ENCODE measurements around the gene USP30.

Gene USP30

DNA sequence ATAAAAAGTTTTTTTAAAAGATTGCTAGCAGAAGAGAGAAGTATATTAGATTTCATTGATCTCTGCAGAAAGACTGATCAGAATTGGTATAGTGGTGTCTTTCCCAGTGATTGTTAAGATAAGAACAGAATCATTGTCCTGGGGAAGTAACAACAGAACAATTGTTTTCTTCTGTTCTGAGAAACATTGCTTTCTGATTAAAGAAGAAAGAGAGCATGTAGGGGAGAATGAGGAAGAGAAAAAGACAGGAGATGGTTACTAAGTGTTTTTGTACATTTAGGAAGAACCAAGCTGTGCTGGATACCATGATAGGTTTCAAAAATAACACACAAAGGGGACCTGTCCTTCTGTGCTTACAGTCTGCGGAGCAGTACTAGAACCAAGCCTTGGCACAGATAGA, 5.0 kb downstream of the USP30 start:
- no peak overlapping the region for H3K18ac ChIP-seq (ENCODE audit: low read length)
- H2BK5ac ChIP-seq (ENCODE audit: low read depth, low read length, poor library complexity): no peak overlapping the region
- H3K27me3 ChIP-seq (ENCODE audit: insufficient read depth, low read length): no peaks in the 10 kb centered on the region
- no peak overlapping the region for H4K8ac ChIP-seq (ENCODE audit: low read depth, low read length)
- no peak overlapping the region for H4K12ac ChIP-seq (ENCODE audit: low read depth, low read length)
- no peak overlapping the region for H3K14ac ChIP-seq (ENCODE audit: low read length)
- peaks cover 5% of the 10 kb centered on the region for H3K79me1 ChIP-seq (ENCODE audit: low read length)
- no peaks in the 10 kb centered on the region for H3K9me3 ChIP-seq (ENCODE audit: insufficient read depth, low read depth, low read length)
- peaks cover 6% of the 10 kb centered on the region in 2 experiments for H3K4me1 ChIP-seq (ENCODE audit: control insufficient read depth in 1 of 2, insufficient read depth in 2 of 2, low read length in 2 of 2)
- H3K9ac ChIP-seq (ENCODE audit: low read length): no peak overlapping the region
- no peak overlapping the region for H2BK120ac ChIP-seq (ENCODE audit: insufficient read depth, low read length, poor library complexity)
- H2AK5ac ChIP-seq (ENCODE audit: low read length): no peak overlapping the region
- no peak overlapping the region for H4K91ac ChIP-seq (ENCODE audit: low read depth, low read length)
- H3K36me3 ChIP-seq (ENCODE audit: control insufficient read depth in 1 of 2, insufficient read depth in 2 of 2, low read length in 2 of 2): peaks cover 4 to 5% of the 10 kb centered on the region in 2 experiments
- H3K23ac ChIP-seq (ENCODE audit: low read length): no peak overlapping the region
- no peak overlapping the region for H2AFZ ChIP-seq (ENCODE audit: insufficient read depth, low read length, poor library complexity)
- H3K27ac ChIP-seq (ENCODE audit: low read depth, low read length): no peak overlapping the region
- no peak for DNase-seq
- no peak overlapping the region for H3K4me3 ChIP-seq (ENCODE audit: low read depth, low read length)
- H3K4me2 ChIP-seq (ENCODE audit: low read length): no peak overlapping the region
- no peak overlapping the region for H3K4ac ChIP-seq (ENCODE audit: low read depth, low read length)
- WGBS (ENCODE audit: extremely low coverage, insufficient coverage, insufficient read length): no CpG with 5 or more reads among the region's 1 CpG
- H3K79me2 ChIP-seq (ENCODE audit: control insufficient read depth, insufficient read depth, low read length, poor library complexity): peaks cover 5% of the 10 kb centered on the region
- H2BK12ac ChIP-seq (ENCODE audit: low read length): no peak overlapping the region

DNA sequence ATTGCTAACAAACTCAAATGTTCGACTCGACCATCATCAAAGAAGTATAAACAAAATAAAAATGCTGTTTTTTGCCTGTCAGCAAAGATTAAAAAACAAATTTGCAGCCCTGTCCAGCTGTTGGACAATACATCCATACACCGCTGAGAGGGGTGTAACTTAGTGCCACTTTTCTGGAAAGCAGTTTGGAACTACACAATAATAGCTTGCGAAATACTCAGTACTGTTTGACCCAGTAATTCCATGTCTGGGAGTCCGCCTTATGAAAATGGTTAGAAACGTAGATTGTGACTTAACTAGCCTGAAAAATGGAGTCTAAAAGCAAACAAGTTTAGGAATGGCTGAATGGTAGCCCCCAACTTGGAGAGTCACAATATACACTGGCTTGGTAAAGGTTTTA, 6.4 kb downstream of the USP30 start:
- H3K4ac ChIP-seq (ENCODE audit: low read depth, low read length): no peak overlapping the region
- no peak overlapping the region for H4K12ac ChIP-seq (ENCODE audit: low read depth, low read length)
- no peak overlapping the region for H4K8ac ChIP-seq (ENCODE audit: low read depth, low read length)
- no peaks in the 10 kb centered on the region for H3K79me1 ChIP-seq (ENCODE audit: low read length)
- no peak overlapping the region for H3K18ac ChIP-seq (ENCODE audit: low read length)
- no peak overlapping the region for H3K23ac ChIP-seq (ENCODE audit: low read length)
- H3K36me3 ChIP-seq (ENCODE audit: control insufficient read depth in 1 of 2, insufficient read depth in 2 of 2, low read length in 2 of 2): peaks cover 4 to 5% of the 10 kb centered on the region in 2 experiments
- no peak overlapping the region for H3K4me3 ChIP-seq (ENCODE audit: low read depth, low read length)
- no peak overlapping the region for H3K4me2 ChIP-seq (ENCODE audit: low read length)
- H3K27ac ChIP-seq (ENCODE audit: low read depth, low read length): no peak overlapping the region
- no peak overlapping the region for H2AK5ac ChIP-seq (ENCODE audit: low read length)
- no peak overlapping the region for H2BK120ac ChIP-seq (ENCODE audit: insufficient read depth, low read length, poor library complexity)
- no peak overlapping the region for H2BK12ac ChIP-seq (ENCODE audit: low read length)
- no peak for DNase-seq
- no peak overlapping the region for H2AFZ ChIP-seq (ENCODE audit: insufficient read depth, low read length, poor library complexity)
- no peaks in the 10 kb centered on the region for H3K27me3 ChIP-seq (ENCODE audit: insufficient read depth, low read length)
- no peaks in the 10 kb centered on the region for H3K9me3 ChIP-seq (ENCODE audit: insufficient read depth, low read depth, low read length)
- H3K79me2 ChIP-seq (ENCODE audit: control insufficient read depth, insufficient read depth, low read length, poor library complexity): no peaks in the 10 kb centered on the region
- H3K4me1 ChIP-seq (ENCODE audit: control insufficient read depth in 1 of 2, insufficient read depth in 2 of 2, low read length in 2 of 2): no peaks in the 10 kb centered on the region
- no peak overlapping the region for H2BK5ac ChIP-seq (ENCODE audit: low read depth, low read length, poor library complexity)
- no peak overlapping the region for H3K14ac ChIP-seq (ENCODE audit: low read length)
- no CpG with 5 or more reads among the region's 6 CpGs for WGBS (ENCODE audit: extremely low coverage, insufficient coverage, insufficient read length)
- no peak overlapping the region for H3K9ac ChIP-seq (ENCODE audit: low read length)
- H4K91ac ChIP-seq (ENCODE audit: low read depth, low read length): no peak overlapping the region

DNA sequence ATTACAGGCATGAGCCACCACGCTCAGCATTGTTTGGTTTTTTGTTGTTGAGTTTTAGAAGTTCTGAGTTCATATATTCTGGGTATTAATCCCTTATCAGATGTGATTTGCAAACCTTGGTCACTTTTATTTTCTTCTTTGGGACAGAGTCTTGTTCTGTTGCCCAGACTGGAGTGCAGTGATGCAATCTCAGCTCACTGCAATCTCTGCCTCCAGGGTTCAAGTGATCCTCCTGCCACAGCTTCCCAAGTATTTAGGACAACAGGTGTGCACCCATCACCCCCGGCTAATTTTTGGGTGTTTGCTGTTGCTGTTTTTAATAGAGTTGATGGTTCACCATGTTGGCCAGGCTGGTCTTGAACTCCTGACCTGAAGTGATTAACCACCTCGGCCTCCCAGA, 11.8 kb downstream of the USP30 start:
- H3K36me3 ChIP-seq (ENCODE audit: control insufficient read depth in 1 of 2, insufficient read depth in 2 of 2, low read length in 2 of 2): peaks cover 8 to 15% of the 10 kb centered on the region in 2 experiments

DNA sequence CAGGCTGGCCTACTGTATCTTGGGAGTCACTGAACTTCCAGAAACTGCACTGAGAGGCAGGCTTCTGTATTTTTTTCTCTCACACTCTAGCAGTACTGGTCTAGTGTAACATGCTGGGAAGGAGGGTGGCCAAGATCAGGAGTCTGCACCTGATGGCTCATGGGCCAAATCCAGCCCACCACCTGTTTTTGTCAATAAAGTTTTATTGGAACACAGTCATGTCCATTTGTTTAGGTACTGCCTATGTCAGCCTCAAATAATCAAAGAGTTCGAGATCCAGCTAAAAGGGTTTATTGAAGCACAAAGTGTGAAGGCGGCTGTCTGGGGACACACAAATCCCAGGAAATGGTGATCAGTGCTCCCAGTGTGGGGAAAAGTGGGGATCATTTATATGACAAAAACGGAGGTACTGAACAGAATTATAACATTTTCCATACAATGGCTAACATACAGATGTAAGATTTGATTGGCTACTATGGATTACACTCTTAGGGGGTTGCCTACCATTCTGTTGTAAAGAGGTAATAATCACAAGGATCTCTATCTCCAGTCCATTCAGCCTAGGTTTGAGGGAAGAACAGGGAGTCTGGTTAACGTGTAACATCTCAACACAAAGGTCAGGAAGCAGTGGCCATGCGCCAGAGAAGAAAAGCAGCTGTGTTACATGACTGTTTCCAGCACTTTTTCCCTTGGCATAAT, 12.9 kb downstream of the USP30 start:
- Histone ChIP-seq H3K4me2 (ENCODE audit: low read length) (no peak overlapping the region), H3K9me3 (ENCODE audit: insufficient read depth, low read depth, low read length) (peaks cover 2% of the 10 kb centered on the region), H3K18ac (ENCODE audit: low read length) (no peak overlapping the region), H2BK120ac (ENCODE audit: insufficient read depth, low read length, poor library complexity) (no peak overlapping the region), H4K12ac (ENCODE audit: low read depth, low read length) (no peak overlapping the region), H3K4ac (ENCODE audit: low read depth, low read length) (no peak overlapping the region), H2AFZ (ENCODE audit: insufficient read depth, low read length, poor library complexity) (no peak overlapping the region), H3K27me3 (ENCODE audit: insufficient read depth, low read length) (no peaks in the 10 kb centered on the region), H2BK12ac (ENCODE audit: low read length) (no peak overlapping the region), H3K23ac (ENCODE audit: low read length) (no peak overlapping the region), H3K79me1 (ENCODE audit: low read length) (no peaks in the 10 kb centered on the region), H3K14ac (ENCODE audit: low read length) (no peak overlapping the region), H3K9ac (ENCODE audit: low read length) (no peak overlapping the region), H3K27ac (ENCODE audit: low read depth, low read length) (no peak overlapping the region), H2BK5ac (ENCODE audit: low read depth, low read length, poor library complexity) (no peak overlapping the region), H3K36me3 (ENCODE audit: control insufficient read depth in 1 of 2, insufficient read depth in 2 of 2, low read length in 2 of 2) (peaks cover 8 to 15% of the 10 kb centered on the region in 2 experiments), H4K8ac (ENCODE audit: low read depth, low read length) (no peak overlapping the region), H4K91ac (ENCODE audit: low read depth, low read length) (no peak overlapping the region), H2AK5ac (ENCODE audit: low read length) (no peak overlapping the region), H3K4me1 (ENCODE audit: control insufficient read depth in 1 of 2, insufficient read depth in 2 of 2, low read length in 2 of 2) (no peaks in the 10 kb centered on the region), H3K79me2 (ENCODE audit: control insufficient read depth, insufficient read depth, low read length, poor library complexity) (no peaks in the 10 kb centered on the region), H3K4me3 (ENCODE audit: low read depth, low read length) (no peak overlapping the region)
- no peak for DNase-seq
- no CpG with 5 or more reads among the region's 5 CpGs for WGBS (ENCODE audit: extremely low coverage, insufficient coverage, insufficient read length)

More for the DNA sequence above, 11.8 kb downstream of the USP30 start:
- Histone ChIP-seq H3K79me2 (ENCODE audit: control insufficient read depth, insufficient read depth, low read length, poor library complexity) (no peaks in the 10 kb centered on the region), H2AFZ (ENCODE audit: insufficient read depth, low read length, poor library complexity) (no peak overlapping the region), H3K79me1 (ENCODE audit: low read length) (no peaks in the 10 kb centered on the region), H4K12ac (ENCODE audit: low read depth, low read length) (no peak overlapping the region), H3K27me3 (ENCODE audit: insufficient read depth, low read length) (no peaks in the 10 kb centered on the region), H3K9ac (ENCODE audit: low read length) (no peak overlapping the region), H4K8ac (ENCODE audit: low read depth, low read length) (no peak overlapping the region), H3K23ac (ENCODE audit: low read length) (no peak overlapping the region), H2AK5ac (ENCODE audit: low read length) (no peak overlapping the region), H3K4me3 (ENCODE audit: low read depth, low read length) (no peak overlapping the region), H3K9me3 (ENCODE audit: insufficient read depth, low read depth, low read length) (peaks cover 1% of the 10 kb centered on the region), H2BK120ac (ENCODE audit: insufficient read depth, low read length, poor library complexity) (no peak overlapping the region), H4K91ac (ENCODE audit: low read depth, low read length) (no peak overlapping the region), H2BK5ac (ENCODE audit: low read depth, low read length, poor library complexity) (no peak overlapping the region), H3K18ac (ENCODE audit: low read length) (no peak overlapping the region), H3K4me2 (ENCODE audit: low read length) (no peak overlapping the region), H3K27ac (ENCODE audit: low read depth, low read length) (no peak overlapping the region), H3K14ac (ENCODE audit: low read length) (no peak overlapping the region), H3K4me1 (ENCODE audit: control insufficient read depth in 1 of 2, insufficient read depth in 2 of 2, low read length in 2 of 2) (no peaks in the 10 kb centered on the region), H3K4ac (ENCODE audit: low read depth, low read length) (no peak overlapping the region), H2BK12ac (ENCODE audit: low read length) (no peak overlapping the region)
- no CpG with 5 or more reads among the region's 3 CpGs for WGBS (ENCODE audit: extremely low coverage, insufficient coverage, insufficient read length)
- DNase-seq: no peak

Measured in trophoblast cell (in vitro differentiated cells and primary cell).